Panc1 (cell line): ENCODE data around the gene ALOX5. TPM values are rescaled to one million over a fixed set of nuclear protein-coding genes. Genes with fewer than 3 reads are reported as not detected.

ENCODE experiments used
- ATAC-seq: fragments of 200-7000 bp; cut with Tn5 transposase; 2 replicates; pipeline ENCODE4 v1.9.1; 2020; ENCODE audit warnings: mild to moderate bottlenecking, moderate library complexity
- BruUV-seq: library from RNA; stranded (reverse); fragments of 400-500 nt; replicated peaks from 2 replicates; lab custom pipeline; 2021; lab: Mats Ljungman, UMichigan
- CTCF ChIA-PET: fragments of 300-600 bp; sonication (Branson Sonifier 250); formaldehyde crosslinking; loops from one replicate; lab custom pipeline; 2022; ENCODE audit warnings: antibody characterized with exemption; lab: Charles Lee
- POLR2A ChIA-PET: fragments of 300-600 bp; sonication (Branson Sonifier 250); formaldehyde crosslinking; loops from one replicate; lab custom pipeline; 2022; ENCODE audit warnings: antibody characterized with exemption; lab: Charles Lee
- DNase-seq: peaks from one replicate; pipeline ENCODE4 v3.0.0-alpha.2; 2010; ENCODE audit warnings: low read depth, low spot score
- H3K27ac ChIP-seq: 2 replicates; pipeline ENCODE4 v1.5.1; 2011; ENCODE audit warnings: mild to moderate bottlenecking, low read length, inconsistent platforms
- H3K27me3 ChIP-seq: fragments of 200-500 bp; sonication (Bioruptor generic); 2 replicates; pipeline ENCODE4 v1.6.0; 2014; ENCODE audit warnings: low read length, inconsistent platforms; ENCODE audit not compliant: control insufficient read depth, insufficient read depth
- H3K36me3 ChIP-seq: fragments of 200-500 bp; sonication (Bioruptor generic); 2 replicates; pipeline ENCODE4 v1.5.1; 2014; ENCODE audit warnings: inconsistent platforms, mild to moderate bottlenecking, low read length, moderate library complexity; ENCODE audit not compliant: control insufficient read depth, insufficient read depth
- H3K4me1 ChIP-seq: 2 replicates; pipeline ENCODE4 v1.5.1; 2011; ENCODE audit warnings: inconsistent platforms, mild to moderate bottlenecking, low read length, moderate library complexity; ENCODE audit not compliant: control insufficient read depth, insufficient read depth
- H3K4me3 ChIP-seq, 2 experiments: 2 replicates each; pipeline ENCODE4 v1.5.1; 2011 to 2012; ENCODE audit warnings: low read depth in 2 of 2, low read length in 2 of 2, mild to moderate bottlenecking in 2 of 2, inconsistent platforms in 1 of 2, moderate library complexity in 1 of 2
- H3K9me3 ChIP-seq: fragments of 200-500 bp; sonication (Bioruptor generic); 2 replicates; pipeline ENCODE4 v1.5.1; 2014; ENCODE audit warnings: low read depth, mild to moderate bottlenecking, inconsistent platforms, low read length, moderate library complexity; ENCODE audit not compliant: control insufficient read depth, insufficient read depth
- CTCF ChIP-seq: fragments of 450-650 bp; IDR thresholded peaks from 2 replicates; pipeline ENCODE4 v1.5.1; 2017; ENCODE audit warnings: mild to moderate bottlenecking
- POLR2AphosphoS5 ChIP-seq: IDR thresholded peaks from 2 replicates; pipeline ENCODE4 v1.6.1; 2012; ENCODE audit warnings: mild to moderate bottlenecking, low read depth, low read length, moderate library complexity
- REST ChIP-seq, 2 experiments: IDR thresholded peaks; 2 replicates each; pipeline ENCODE4 v1.6.1; 2011 to 2012; ENCODE audit warnings: low read depth in 2 of 2, control low read depth in 1 of 2, low read length in 1 of 2, mild to moderate bottlenecking in 1 of 2, moderate library complexity in 1 of 2; ENCODE audit not compliant: insufficient read depth in 1 of 2
- SIN3A ChIP-seq: IDR thresholded peaks from 2 replicates; pipeline ENCODE4 v1.6.1; 2012; ENCODE audit warnings: low read depth, mild to moderate bottlenecking, low read length, moderate library complexity, borderline replicate concordance; ENCODE audit not compliant: insufficient read depth
- TCF7L2 ChIP-seq: IDR thresholded peaks from 2 replicates; pipeline ENCODE4 v1.6.1; 2011; ENCODE audit warnings: mild to moderate bottlenecking, low read depth, low read length, inconsistent platforms
- in situ Hi-C: cut with HindIII; loops from 2 replicates; pipeline ENCODE4 v1.10.0; 2016; ENCODE audit warnings: low sequenced_read_pairs, low pct_unique_long_range_greater_than_20kb
- intact Hi-C: fragments of 100-400 bp; cut with micrococcal nuclease; formaldehyde crosslinking; loops from one replicate; pipeline ENCODE4 v1.10.0; 2022; ENCODE audit not compliant: unreplicated experiment
- total RNA-seq: library from RNA; stranded (reverse); gene quantifications from one replicate; pipeline ENCODE4 v1.2.1, GENCODE V29; 2021; ENCODE audit not compliant: unreplicated experiment

Gene ALOX5
- total RNA-seq, 1 experiment from 2014 or later, result 0.82 TPM

GRCh38 chr10:45428611-45429510 lies 54.8 kb downstream of the ALOX5 start:
- TF ChIP-seq POLR2AphosphoS5 (no peak), TCF7L2 (no peak), SIN3A (no peak), REST (IDR thresholded peaks at IDR 0.05; ENCODE audit: insufficient read depth in 1 of 2, low read depth in 2 of 2, low read length in 1 of 2) (no peak), CTCF (no peak)
- POLR2A ChIA-PET, result no interaction called here
- peaks cover 8% of the 10 kb centered on the region for H3K27me3 ChIP-seq
- CTCF ChIA-PET, result interaction anchor here (0.6 kb wide), 1 partner anchor 387 kb away, joined by 3 read pairs; no protein-coding TSS in a partner anchor
- no peaks in the 10 kb centered on the region for H3K4me1 ChIP-seq
- ATAC-seq (no peak), DNase-seq (no peak)
- no peak overlapping the region for H3K4me3 ChIP-seq
- no peaks in the 10 kb centered on the region for H3K36me3 ChIP-seq
- no peaks in the 10 kb centered on the region for H3K9me3 ChIP-seq
- H3K27ac ChIP-seq, result no peak overlapping the region
- intact Hi-C loops (loop anchor here (10.0 kb wide), 1 partner anchor 174 kb away; no protein-coding TSS in a partner anchor), in situ Hi-C loops (no loop called here)
- no TSS peak for BruUV-seq

- intact Hi-C loops (loop anchor here (10.0 kb wide), 1 partner anchor 175 kb away; no protein-coding TSS in a partner anchor), in situ Hi-C loops (no loop called here)
- ChIA-PET POLR2A (no interaction called here), CTCF (no interaction called here)
- Histone ChIP-seq H3K9me3 (no peaks in the 10 kb centered on the region), H3K36me3 (no peaks in the 10 kb centered on the region), H3K27me3 (peaks cover 8% of the 10 kb centered on the region), H3K4me1 (no peaks in the 10 kb centered on the region), H3K27ac (no peak overlapping the region), H3K4me3 (no peak overlapping the region)
- DNase-seq (no peak), ATAC-seq (no peak)
- BruUV-seq, result no TSS peak
- TF ChIP-seq REST (IDR thresholded peaks at IDR 0.05; ENCODE audit: insufficient read depth in 1 of 2, low read depth in 2 of 2, low read length in 1 of 2), result no peak
- TF ChIP-seq CTCF, result no peak
- TF ChIP-seq SIN3A, result no peak
- TF ChIP-seq TCF7L2, result no peak
- no peak for TF ChIP-seq POLR2AphosphoS5
These were observed 55.8 kb downstream of the ALOX5 start for GRCh38 chr10:45429790-45430189.
